HG03064 (cell line): Measurements from ENCODE around the gene DLL4.
"Not testable (repeated sequence)": the region's sequence is repeated elsewhere in the genome, so short reads cannot be mapped to it uniquely, and the experiment has no call there.

Experiments used
- ATAC-seq: cut with Tn5 transposase; IDR thresholded peaks from one replicate; pipeline ENCODE4 v1.9.1; 2021; ENCODE audit warnings: low read depth; ENCODE audit not compliant: unreplicated experiment

DLL4 gene

DNA sequence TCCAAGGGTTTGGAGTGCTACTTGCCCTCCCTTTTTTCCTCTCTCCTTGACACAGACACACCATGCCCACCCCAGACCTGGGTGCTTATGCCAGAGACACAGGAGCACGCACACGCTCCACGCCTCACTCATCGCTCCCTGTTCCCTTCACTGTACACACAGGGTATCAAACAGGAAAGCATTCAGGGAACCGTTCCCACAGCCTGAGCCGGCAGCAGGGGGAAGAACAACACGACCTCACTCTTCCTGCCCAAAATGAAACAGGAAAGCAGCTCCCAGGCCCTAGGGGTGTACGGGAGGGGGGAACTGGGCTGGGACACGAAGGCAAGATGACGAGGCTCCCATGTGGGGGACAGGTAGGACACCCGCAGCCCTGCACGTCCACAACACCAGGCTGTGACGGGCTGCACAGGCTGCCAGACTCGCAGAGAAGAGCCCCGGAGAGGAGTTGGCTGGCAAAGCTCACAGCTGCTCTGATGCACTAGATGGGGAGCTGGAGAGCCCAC is 11.2 kb downstream of the DLL4 start:
- no peak for ATAC-seq

DNA sequence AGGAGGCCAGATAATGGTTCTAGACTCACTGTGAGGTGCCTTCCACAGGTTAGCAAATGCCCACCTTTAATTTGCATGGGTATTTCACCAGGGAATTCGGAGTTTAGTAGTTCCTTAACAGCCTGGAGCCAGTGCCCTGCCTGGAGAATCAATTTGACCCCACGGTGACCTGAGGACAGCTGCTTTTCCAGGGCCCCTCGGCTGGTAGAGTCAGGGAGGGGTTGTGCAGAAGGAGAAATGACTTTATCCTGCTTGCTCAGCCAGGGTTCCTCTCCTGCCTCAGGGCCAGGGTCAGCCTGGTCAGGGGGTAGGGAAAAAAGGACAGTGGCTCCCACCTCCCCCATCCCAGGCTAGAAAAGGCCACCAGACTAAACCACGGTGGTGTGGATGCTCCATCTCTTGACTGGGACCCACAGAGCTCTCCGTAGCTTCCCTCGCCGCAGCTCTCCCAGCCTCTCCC is 12.0 kb downstream of the DLL4 start:
- no peak for ATAC-seq

DNA sequence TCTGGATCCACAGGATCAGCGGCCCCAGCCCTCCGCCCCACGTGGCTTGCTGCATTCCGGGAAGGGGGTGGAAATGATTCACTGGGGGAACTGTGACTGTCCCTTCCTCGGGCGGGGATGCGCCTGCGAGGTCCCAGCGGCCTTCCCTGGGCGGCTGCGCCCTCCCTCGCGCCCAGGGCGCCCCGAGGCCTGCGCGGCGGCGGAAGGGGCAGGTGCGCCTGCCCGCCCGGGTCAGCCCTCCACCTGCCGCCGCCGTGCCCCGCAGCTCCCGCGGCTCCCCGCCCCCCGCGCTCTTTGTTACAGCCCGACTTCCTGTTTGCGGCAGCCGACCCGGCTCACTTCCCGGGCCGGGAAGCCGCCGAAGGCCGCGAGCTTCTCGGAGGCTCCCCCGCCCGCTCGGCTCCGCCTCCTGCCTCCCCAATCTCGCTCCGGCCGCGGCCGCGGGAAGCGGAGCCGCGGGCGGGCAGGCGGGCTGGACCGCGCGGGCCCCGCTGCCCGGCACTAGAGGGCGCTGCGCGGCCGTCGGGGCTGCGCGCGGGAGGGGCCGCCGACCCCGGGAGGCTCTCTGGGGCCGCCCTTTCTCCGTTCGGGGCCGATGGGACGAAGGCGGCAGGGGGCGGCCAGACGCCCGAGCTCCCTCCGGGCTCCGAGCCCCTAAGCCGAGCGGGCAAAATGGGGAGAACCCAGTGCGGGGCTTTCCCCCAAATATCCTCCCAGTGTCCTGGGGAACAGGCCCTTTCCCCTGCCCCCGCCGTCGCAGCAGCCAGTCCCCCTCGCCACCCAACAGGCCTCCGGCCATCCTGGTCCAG is 12.6 kb downstream of the DLL4 start:
- ATAC-seq, result no peak

DNA sequence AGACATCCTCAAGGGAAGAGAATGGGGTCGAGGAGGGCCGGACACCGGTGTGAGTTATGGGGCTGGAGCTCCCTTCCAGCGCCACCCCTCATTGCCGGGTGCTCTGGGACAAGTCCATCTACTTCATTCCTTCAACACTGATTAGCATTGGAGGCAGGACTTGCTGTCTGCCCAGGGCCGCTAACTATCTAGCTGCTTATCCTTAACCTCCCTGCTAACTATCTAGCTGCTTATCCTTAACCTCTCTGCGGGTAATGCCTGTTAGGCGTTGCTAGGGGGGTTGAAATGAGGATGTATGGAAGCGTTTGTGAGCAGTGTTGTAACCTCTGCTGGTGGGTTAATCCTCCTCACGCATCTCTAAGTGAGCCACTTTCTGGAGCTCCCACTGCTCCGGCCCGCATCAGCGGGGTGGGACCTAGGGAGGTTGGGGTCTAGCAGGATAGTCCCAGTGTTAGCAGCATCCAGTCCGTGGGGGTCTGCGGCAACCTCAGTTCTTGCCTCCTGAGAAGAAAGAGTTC is 13.3 kb downstream of the DLL4 start:
- ATAC-seq, result no peak

DNA sequence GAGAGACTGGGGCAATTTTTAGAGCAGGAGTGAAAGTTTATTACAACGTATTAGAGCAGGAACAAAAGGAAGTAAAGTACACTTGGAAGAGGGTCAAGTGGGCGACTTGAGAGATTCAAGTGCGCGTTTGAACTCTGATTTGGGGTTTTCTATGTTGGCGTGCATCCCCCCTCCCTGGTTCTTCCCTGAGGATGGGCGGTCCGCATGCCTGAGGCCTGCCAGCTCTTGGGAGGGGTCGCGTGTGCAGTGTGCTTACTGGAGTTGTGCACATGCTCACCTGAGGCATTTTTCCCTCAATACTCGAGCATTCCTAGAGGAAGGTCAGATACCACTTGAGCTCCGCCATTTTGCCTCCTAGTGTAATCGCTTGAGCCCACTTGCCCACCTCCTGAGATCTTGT is 13.7 kb downstream of the DLL4 start:
- ATAC-seq, result no peak

DNA sequence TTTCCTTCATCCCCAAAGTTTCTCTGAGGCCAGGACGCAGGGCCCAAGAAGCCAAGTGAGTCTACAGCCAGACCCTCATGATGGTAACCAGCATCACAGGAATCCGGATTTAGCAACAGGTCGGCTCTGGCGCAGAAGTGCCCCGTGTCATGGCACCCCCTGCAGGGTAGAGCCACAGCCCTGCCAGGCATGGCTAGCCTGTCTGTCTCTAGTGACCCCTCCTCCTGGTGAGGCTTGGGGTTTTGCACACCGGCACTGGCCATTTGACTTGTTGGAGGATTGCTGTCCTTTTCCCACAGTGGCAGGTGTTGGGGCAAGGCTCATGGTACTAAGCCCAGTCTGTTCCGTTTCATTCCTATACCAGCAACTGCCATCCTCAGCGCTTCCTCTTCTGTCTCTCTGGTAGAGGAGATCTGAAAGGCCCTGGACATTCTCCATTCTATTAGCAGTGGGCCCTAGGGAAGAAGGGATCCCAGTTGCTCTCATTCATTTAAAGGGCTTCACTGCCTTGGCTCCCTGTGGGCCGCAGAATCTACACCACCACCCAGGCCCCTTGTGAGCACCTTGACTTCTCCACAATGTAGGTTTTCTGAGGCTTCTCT is 14.7 kb downstream of the DLL4 start:
- no peak for ATAC-seq

DNA sequence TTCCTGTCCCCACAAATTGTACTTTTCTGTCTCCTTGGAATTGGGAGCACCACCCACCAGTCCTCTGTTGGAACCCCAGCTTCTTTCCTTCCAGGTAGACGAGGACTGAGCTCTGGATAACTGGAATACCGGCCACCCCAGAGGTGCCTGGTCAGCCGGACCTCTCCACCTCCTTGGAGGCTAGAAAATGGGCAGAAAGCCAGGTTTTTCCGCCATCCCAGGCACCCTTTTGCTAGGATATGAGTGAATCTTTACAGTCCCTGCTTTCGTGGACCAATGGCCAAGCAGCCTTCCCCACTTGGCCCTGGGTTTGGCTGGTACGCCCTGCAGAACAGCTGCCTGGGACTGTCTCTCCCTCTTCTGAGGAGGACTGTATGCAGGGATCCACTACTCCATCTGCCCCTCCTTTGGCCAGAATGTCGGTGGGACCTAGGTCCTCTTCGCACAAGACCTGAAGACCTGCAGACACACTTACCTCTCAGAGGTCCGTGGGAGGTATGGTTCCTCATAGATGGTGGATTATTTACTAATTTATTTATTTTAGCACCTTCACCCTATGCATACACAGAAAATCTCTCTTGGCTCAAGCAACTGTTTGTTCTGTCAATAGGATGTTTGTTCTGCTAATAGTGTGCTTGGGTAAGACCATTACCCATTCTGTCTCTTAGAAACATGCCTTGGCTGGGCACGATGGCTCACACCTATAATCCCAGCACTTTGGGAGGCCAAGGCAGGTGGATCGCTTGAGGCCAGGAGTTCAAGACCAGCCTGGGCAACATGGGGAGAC is 15.6 kb downstream of the DLL4 start:
- no peak for ATAC-seq

DNA sequence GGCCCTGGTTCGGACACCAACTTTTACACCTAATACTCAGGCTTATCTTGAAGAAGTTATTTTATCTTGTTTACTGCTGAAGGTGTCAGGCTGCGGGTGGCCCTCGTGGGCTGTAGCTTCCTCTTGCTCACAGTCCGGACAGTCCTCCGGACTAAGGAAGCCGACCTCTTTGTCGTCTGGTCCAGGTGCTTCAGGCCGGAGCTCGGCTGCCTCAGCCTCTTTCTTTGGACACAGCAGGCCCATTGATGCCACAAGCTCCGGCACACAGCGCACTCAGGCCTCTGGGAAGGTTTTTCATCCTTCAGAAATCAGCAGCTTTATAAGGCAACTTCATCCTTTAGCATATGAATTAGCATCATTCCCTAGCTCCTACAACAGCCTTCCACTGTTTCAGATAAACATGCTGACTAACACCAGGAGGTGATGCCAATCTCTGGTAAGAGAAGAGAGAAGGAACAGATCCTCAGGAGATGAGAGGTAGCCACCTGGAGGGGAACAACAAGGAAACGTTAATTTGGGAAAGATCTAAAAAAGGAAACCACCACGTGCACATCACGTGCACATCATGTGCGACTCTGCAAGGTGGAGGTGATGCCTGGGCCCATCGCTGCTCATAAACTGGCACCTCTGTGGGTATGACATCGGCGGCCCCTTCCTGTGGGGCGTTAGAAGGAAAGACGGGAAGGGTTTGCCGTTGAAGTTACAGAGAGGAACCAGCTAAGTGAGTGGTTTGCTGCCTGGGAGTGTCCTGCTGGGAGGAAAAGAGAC is 19.8 kb downstream of the DLL4 start:
- no peak for ATAC-seq

DNA sequence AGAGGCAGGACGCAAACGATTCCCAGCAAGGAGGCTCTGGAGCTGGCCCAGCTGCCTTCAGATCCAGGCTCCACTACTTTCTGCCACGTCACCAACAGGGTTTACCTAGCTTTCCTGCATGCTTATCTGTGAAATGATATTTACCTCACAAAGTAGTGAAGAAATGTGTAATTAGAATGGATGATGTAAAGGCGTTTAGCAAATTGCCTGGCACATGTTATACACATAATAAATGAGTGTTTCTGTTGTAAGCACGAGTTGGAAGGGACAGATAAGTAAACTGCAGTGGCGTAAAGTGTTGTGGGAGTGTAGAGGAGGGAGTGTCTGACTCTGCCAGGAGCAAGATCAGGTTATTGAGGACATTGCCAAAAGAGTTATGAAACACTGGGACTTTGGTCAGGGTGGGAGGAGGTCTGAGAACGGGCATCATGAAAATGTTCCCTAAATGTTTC is 20.6 kb downstream of the DLL4 start:
- no peak for ATAC-seq

DNA sequence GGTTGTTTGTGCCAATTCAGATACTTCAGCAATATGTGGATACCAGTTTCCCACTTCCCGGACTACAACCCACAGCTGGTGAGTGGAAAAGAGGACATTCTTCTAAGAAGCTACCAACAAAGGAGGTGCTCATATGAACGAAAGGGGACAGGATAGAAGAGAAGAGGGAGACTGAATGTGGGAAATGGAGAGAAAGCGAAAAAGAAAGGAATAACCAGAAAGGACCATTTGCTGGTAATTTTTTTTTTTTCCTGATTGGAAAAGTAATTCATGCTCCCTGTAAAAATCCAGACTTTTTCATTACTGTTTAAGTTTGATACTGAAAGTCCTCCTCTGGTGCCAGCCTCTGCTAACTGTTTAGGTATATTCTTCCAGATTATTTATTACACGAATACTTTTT is 22.6 kb downstream of the DLL4 start:
- no peak for ATAC-seq

DNA sequence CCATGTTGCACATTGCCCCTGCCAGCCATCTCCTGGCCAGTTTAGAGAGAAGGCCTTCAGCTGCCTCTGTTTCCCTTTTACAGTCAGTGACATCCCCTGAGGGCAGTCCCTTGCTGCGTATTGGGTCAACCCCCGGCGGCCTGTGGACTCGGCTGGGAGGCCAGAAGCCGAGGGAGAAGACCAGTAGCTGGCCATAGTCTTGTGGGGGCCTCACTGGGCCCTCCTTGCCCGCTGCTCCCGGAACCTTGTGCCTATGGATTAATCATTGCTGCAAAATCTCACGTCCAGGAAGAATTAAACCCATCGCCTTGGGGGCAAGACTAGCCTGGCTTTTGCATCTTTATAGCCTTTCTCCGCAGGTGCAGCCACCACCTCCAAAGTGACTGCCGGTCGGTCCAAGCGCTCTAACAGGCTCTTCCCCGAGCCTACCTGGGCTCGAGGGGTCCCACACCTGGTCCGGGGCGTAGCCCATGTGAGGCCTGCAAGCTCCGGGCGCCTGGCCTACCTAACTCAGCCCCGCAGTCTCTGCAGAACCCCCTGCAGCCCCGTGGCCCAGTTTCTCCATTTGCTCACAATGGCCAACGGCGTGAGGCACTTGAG is 23.3 kb downstream of the DLL4 start:
- ATAC-seq, result no peak

DNA sequence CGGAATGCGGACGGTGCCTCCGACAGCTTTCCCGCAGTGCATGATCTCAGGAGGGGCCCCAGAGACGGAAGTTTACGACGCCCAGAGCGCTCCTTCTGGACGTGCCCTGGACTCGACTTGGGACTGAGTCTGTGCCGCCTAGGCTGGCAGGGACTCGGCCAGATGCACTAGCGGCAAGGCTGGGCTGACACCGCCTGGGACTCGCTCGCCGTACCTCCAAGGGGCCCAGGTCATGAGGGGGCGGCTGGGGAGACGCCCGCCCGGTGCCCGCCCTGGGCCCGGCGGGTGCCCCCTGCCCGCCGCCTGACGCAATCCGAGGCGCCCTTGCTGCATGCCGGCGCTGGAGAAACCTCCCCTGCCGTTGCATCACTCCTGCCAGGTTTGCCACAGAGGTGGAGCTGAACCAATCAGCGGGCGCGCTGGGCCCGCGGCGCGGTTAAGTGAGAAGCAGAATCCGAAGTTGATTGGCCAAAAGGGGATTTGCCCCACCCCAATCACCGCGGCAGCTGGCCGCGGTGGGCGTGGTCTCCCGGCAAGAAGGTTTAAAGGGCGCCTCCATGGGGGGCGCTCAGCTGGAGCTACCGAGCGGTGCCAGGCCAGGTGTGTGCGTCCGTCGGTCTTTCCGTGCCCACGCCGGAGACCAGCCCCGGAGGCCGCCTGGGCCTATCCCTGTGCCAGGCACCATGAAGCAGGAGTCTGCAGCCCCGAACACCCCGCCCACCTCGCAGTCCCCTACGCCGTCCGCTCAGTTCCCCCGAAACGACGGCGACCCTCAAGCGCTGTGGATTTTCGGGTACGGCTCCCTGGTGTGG is 24.0 kb downstream of the DLL4 start, which contains the start of gene CHAC1:
Gene CHAC1 (plus strand): TSS at position 571 of the 812 bp plus-strand sequence. CDS start 113 bp downstream, at position 684.
- ATAC-seq, result peak; percentile 84

DNA sequence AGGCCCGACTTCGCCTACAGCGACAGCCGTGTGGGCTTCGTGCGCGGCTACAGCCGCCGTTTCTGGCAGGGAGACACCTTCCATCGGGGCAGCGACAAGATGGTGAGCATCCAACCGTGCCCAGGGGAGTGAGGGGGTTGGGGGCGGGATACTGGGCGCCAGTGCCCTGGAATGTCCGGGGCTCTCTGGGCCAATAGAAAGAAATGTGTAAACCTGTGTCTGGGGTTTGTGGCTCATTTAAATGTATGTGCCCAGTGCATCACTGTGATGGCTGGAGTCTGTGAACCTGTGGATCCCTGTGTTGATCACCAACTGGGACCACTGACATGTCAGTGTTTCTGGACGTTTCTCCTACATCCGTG is 24.6 kb downstream of the DLL4 start:
- ATAC-seq, result no peak

DNA sequence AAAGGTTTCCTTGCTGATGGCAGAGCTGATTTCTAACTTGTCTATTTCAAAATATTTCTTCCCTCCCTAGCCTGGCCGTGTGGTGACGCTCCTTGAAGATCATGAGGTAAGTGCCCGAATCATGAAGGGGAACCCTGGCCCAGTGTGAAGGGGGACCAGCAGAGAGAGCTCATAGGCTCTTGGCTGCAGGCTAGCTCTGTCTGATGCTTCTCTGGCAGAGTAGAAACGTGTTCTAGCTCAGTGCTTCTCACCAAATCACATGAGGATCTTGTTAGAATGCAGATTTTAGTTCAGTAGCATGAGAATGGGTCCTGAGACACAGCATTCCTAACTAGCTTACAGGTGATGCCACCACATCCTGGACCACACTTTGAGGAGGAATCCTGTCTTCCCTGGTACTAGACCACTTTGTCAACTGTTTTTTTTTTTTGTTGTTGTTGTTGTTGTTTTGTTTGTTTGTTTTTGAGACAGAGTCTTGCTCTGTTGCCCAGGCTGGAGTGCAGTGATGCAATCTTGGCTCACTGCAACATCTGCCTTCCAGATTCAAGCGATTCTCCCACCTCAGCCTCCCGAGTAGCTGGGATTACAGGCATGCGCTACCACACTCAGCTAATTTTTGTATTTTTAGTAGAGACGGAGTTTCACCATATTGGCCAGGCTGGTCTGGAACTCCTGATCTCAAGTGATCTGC is 25.2 kb downstream of the DLL4 start:
- not testable (repeated sequence) for ATAC-seq

DNA sequence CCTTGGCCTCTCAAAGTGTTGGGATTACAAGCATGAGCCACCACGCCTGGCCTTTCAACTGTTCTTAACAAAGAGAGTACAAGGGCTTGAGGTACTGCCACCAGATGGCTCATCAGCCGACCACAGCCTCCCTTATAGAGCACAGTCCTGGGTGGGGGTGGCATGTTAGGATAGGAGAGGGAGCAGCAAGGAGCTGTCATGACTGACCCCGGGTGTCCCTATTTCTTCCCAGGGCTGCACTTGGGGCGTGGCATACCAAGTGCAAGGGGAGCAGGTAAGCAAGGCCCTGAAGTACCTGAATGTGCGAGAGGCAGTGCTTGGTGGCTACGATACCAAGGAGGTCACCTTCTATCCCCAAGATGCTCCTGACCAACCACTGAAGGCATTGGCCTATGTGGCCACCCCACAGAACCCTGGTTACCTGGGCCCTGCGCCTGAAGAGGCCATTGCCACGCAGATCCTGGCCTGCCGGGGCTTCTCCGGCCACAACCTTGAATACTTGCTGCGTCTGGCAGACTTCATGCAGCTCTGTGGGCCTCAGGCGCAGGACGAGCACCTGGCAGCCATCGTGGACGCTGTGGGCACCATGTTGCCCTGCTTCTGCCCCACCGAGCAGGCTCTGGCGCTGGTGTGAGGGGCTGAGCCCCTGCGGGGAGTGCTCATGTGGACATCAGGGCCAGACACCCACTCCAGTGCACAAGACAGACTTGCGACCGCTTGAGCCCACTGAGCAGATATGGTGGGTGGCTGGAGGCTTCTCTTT is 26.2 kb downstream of the DLL4 start:
- ATAC-seq, result no peak

DNA sequence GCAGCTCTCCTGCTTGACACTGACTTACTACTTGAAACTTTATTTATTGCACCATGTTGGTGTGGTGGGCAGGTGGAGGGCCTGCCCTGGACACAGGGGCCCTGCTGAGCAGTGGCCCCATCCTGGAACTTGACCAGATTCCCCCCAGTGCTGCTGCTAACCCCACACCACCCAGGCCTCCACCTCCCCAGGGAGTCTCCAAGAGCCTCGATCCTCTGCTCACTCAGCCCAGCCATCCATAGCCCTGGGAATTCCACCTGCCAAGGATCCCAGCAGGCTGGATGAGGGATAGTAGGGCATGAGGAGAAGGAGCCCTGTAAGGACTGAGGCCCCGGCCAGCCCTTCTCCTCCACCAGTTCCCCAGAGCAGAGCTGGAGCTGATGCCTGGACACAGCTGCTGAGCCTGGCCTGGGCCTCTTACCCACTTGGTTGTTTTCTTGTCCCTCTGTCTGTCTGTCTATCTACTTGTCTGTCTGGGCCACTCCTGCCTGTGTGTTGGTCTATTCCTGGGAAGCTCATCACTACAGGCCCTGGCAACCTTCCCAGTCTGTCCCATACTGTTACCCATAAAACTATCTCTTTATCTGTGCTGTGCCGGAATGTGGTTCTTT is 26.9 kb downstream of the DLL4 start:
- no peak for ATAC-seq

DNA sequence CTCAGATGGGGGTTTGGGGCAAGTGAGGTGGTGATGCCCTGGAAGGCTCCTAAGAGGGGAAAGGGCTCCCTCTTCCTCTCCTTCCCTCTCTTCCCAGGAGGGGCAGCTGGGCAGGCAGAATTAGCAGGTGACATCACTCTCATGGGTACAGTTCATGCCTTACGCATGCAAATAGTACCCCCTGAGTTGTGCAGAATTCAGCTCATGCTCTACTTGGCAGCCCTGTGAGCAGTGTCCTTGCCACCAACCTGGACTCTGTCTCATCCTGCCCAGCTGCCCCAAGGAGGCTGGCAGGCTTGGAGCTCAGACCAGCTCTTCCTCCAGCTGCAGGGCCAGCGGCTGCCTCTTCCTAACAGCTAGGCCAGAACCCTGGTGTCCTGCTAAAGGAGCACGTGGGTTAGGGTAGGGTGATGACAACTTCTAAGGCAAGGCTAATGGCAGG is 27.4 kb downstream of the DLL4 start:
- no peak for ATAC-seq
